CD14-positive monocyte (primary cell): ENCODE data around the gene UNC93B1. TPM values are rescaled to one million over a fixed set of nuclear protein-coding genes. Genes with fewer than 3 reads are reported as not detected.

Experiments
- DNase-seq, 3 donors: peaks; one replicate each; pipeline ENCODE4 v3.0.0-alpha.2; 2011 to 2022
- H2AFZ ChIP-seq: 2 replicates; pipeline ENCODE4 v1.6.0; 2012; ENCODE audit warnings: mild to moderate bottlenecking, low read depth, low read length, inconsistent platforms; ENCODE audit not compliant: insufficient read depth, poor library complexity, severe bottlenecking
- H3K27ac ChIP-seq, 2 donors: 1 replicate in 1 of 2; 2 replicates in 1 of 2; pipeline ENCODE4 v1.5.1; 2012 to 2013; ENCODE audit warnings: low read length in 2 of 2, control low read depth in 1 of 2, inconsistent platforms in 1 of 2, low read depth in 1 of 2, mild to moderate bottlenecking in 1 of 2
- H3K27me3 ChIP-seq, 2 donors: one replicate each; pipeline versions ENCODE4 v1.6.0 to v1.6.1; 2011 to 2013; ENCODE audit warnings: low read length in 2 of 2; ENCODE audit not compliant: control insufficient read depth in 2 of 2, insufficient read depth in 2 of 2
- H3K36me3 ChIP-seq, 2 donors: replicated peaks in 1 of 2; 1 replicate in 1 of 2; 2 replicates in 1 of 2; pipeline versions ENCODE4 v1.5.1 to v1.6.1; 2012 to 2013; ENCODE audit warnings: low read length in 2 of 2, control low read depth in 1 of 2, inconsistent platforms in 1 of 2, mild to moderate bottlenecking in 1 of 2; ENCODE audit not compliant: insufficient read depth in 2 of 2, control insufficient read depth in 1 of 2
- H3K4me1 ChIP-seq, 2 donors: 1 replicate in 1 of 2; 2 replicates in 1 of 2; pipeline versions ENCODE4 v1.5.1 to v1.6.1; 2012 to 2013; ENCODE audit warnings: low read length in 2 of 2, control low read depth in 1 of 2, inconsistent platforms in 1 of 2, mild to moderate bottlenecking in 1 of 2, moderate library complexity in 1 of 2; ENCODE audit not compliant: insufficient read depth in 2 of 2, control insufficient read depth in 1 of 2
- H3K4me2 ChIP-seq: replicated peaks from 2 replicates; pipeline ENCODE3; 2012; ENCODE audit warnings: low read length, moderate library complexity, mild to moderate bottlenecking; ENCODE audit not compliant: poor library complexity, severe bottlenecking; ENCODE audit errors: extremely low read depth
- H3K4me3 ChIP-seq, 3 experiments: fragments of 200-600 bp in 1 of 3; sonication (generic) in 1 of 3; replicated peaks in 1 of 3; 1 replicate in 2 of 3; 2 replicates in 1 of 3; pipeline ENCODE4 v1.5.1; 2011 to 2013; ENCODE audit warnings: low read length in 3 of 3, mild to moderate bottlenecking in 3 of 3, control low read depth in 2 of 3, low read depth in 2 of 3, inconsistent platforms in 1 of 3, moderate library complexity in 1 of 3
- H3K79me2 ChIP-seq: 2 replicates; pipeline ENCODE4 v1.6.0; 2012; ENCODE audit warnings: mild to moderate bottlenecking, control low read depth, inconsistent platforms, low read length, moderate library complexity; ENCODE audit not compliant: insufficient read depth
- H3K9ac ChIP-seq: 2 replicates; pipeline ENCODE4 v1.6.0; 2017; ENCODE audit warnings: low read length, mild to moderate bottlenecking; ENCODE audit not compliant: insufficient read depth, poor library complexity, severe bottlenecking
- H3K9me3 ChIP-seq, 2 donors: replicated peaks in 1 of 2; 1 replicate in 1 of 2; 2 replicates in 1 of 2; pipeline versions ENCODE4 v1.5.1 to v1.6.1; 2012 to 2013; ENCODE audit warnings: low read length in 2 of 2, control low read depth in 1 of 2; ENCODE audit not compliant: control insufficient read depth in 1 of 2, insufficient read depth in 1 of 2
- H4K20me1 ChIP-seq: 2 replicates; pipeline ENCODE4 v1.6.0; 2012; ENCODE audit warnings: mild to moderate bottlenecking, low read length, control low read depth, moderate library complexity; ENCODE audit not compliant: insufficient read depth
- H3K27ac Mint-ChIP-seq, 7 donors: one replicate each; pipeline ENCODE4 v1.8.0; 2020; ENCODE audit warnings: mild to moderate bottlenecking in 7 of 7, mixed read lengths in 7 of 7, moderate library complexity in 6 of 7, inconsistent platforms in 2 of 7
- H3K27me3 Mint-ChIP-seq, 3 donors: one replicate each; pipeline ENCODE4 v1.8.0; 2021 to 2022; ENCODE audit warnings: low read depth in 3 of 3, mild to moderate bottlenecking in 3 of 3, mixed read lengths in 3 of 3, moderate library complexity in 3 of 3, inconsistent platforms in 1 of 3
- H3K36me3 Mint-ChIP-seq, 2 donors: one replicate each; pipeline ENCODE4 v1.8.0; 2020; ENCODE audit warnings: mixed read lengths in 2 of 2, inconsistent platforms in 1 of 2, mild to moderate bottlenecking in 1 of 2
- H3K4me1 Mint-ChIP-seq: one replicate; pipeline ENCODE4 v1.8.0; 2020; ENCODE audit warnings: mild to moderate bottlenecking, mixed read lengths
- H3K4me3 Mint-ChIP-seq, 2 donors: one replicate each; pipeline ENCODE4 v1.8.0; 2020; ENCODE audit warnings: mild to moderate bottlenecking in 2 of 2, mixed read lengths in 2 of 2, moderate library complexity in 1 of 2
- H3K9me3 Mint-ChIP-seq, 7 donors: one replicate each; pipeline ENCODE4 v1.8.0; 2020 to 2022; ENCODE audit warnings: mixed read lengths in 7 of 7, mild to moderate bottlenecking in 6 of 7, moderate library complexity in 6 of 7, inconsistent platforms in 2 of 7
- WGBS: methylation state at CpG from one replicate; pipeline ENCODE4 v1.1.5; 2013; ENCODE audit warnings: missing lambda C conversion rate; ENCODE audit not compliant: insufficient coverage; 5-methylcytosine and 5-hydroxymethylcytosine counted together
- intact Hi-C, 2 donors: fragments of 100-400 bp; cut with micrococcal nuclease; formaldehyde crosslinking; loops; one replicate each; pipeline versions ENCODE4 v1.15.0 to v1.15.1; 2023
- polyA plus RNA-seq, 3 donors: library from polyadenylated mRNA; depleted of rRNA in 1 of 3; unstranded in 2 of 3; stranded (reverse) in 1 of 3; fragments of 300-500 nt in 2 of 3; fragments of >200 nt in 1 of 3; fragmentation: Illumina TruSeq in 2 of 3; gene quantifications; 1 replicate in 2 of 3; 2 replicates in 1 of 3; pipeline ENCODE4 v1.2.3, GENCODE V29; 2012 to 2021
- TF ChIP-seq, protein P1 (sequence below): fragments of 200-600 bp; IDR thresholded peaks from one replicate; pipeline ENCODE4 v1.8.0; 2022; ENCODE audit warnings: antibody characterized with exemption, mild to moderate bottlenecking

UNC93B1 gene
- polyA plus RNA-seq, 3 donors = 185 to 301 (median 220) TPM

DNA sequence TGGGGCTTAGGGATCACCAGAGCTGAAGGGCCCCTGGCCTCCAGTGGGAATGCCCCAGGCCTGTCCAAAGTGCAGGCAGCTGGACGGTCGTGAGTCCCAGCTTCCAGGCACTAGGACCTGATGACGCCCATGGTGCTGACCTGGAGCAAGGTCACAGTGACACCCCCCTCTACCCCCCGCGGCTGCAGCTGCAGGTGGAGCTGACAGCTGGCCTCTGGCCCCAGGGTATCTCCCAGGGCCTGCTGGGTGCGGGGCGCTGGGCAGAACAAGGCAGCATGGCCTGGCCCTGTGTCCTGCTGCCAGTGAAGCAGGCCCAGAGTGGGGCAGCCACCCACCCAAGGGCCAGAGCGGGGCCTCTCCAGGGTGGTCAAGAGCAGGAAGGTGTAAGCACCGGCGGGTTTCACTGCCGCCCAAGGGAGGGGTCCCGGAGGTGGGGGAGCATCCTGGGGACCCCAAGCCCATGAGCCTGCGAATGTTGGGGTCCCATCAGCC is 34.4 kb upstream of the UNC93B1 start:
- peaks cover 15 to 37% of the 10 kb centered on the region in 2 donors for H3K36me3 Mint-ChIP-seq

DNA sequence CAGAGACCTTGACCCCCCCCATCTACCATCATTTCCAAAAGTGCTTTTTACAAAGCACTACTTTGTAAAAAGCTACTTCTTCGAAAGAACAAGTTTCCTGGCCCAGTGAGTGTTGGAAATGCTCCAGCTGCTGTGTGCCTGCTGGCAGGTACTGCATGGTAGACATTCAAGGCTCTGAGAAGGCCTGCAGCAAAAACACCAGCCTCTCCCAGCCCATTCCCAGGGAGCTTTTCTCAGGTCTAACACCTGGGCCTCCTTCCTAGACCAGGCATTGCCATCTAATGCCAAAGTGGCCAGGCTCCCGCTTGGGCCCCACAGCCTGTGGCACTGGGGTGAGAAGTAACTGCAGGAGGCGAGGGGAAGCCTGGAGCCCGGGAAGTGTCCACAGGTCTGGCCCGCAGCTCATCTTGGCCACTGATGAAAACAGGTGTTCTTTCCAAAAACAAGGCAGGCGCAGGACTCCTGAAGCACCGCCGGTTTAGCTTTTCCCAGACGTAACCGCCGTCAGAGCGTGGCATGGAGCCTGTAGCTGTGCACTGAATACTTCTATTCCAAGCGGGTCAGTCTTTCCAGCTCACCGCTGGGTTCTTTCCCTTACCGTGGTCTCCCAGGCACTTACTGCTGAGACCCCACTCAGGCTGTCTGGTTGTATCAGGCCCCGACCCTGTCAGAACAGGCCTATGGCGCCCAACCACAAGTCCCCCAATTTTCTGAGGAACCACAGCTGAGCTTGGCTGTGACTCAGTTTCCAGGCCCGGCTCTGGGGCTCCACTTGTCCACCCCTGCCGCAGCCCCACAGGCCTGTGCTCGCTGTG is 33.7 kb upstream of the UNC93B1 start:
- Mint-ChIP-seq H3K27me3 (peaks cover 0 to 3% (median 0%) of the 10 kb centered on the region in 3 donors), H3K4me1 (peaks cover 38% of the 10 kb centered on the region), H3K4me3 (peak overlapping the region; percentile 60 to 68), H3K9me3 (no peaks in the 10 kb centered on the region), H3K36me3 (peaks cover 15 to 38% of the 10 kb centered on the region in 2 donors), H3K27ac (peak overlapping the region; percentile 98 to 100 (median 99))
- 86% methylated on average over 17 of the region's 20 CpGs for WGBS
- no peak for DNase-seq
- Histone ChIP-seq H3K9ac (peak overlapping the region; percentile 92), H3K4me1 (peaks cover 51 to 73% of the 10 kb centered on the region in 2 donors), H3K9me3 (no peaks in the 10 kb centered on the region), H3K4me3 (peak overlapping the region in 1 of 3 experiments; percentile 96), H2AFZ (no peak overlapping the region), H4K20me1 (peaks cover 35% of the 10 kb centered on the region), H3K79me2 (peaks cover 64% of the 10 kb centered on the region), H3K27me3 (no peaks in the 10 kb centered on the region), H3K4me2 (peak overlapping the region; percentile 97), H3K27ac (peak overlapping the region; percentile 98 to 99), H3K36me3 (peaks cover 27 to 35% of the 10 kb centered on the region in 2 donors)
- intact Hi-C loops = loop anchor here in 1 of 2 donors (2.0 to 5.0 kb wide), 4 partner anchors 27 to 235 kb away; partner anchors contain the start of genes ALDH3B1, C11orf24, CHKA and UNC93B1
- TF ChIP-seq, protein P1, sequence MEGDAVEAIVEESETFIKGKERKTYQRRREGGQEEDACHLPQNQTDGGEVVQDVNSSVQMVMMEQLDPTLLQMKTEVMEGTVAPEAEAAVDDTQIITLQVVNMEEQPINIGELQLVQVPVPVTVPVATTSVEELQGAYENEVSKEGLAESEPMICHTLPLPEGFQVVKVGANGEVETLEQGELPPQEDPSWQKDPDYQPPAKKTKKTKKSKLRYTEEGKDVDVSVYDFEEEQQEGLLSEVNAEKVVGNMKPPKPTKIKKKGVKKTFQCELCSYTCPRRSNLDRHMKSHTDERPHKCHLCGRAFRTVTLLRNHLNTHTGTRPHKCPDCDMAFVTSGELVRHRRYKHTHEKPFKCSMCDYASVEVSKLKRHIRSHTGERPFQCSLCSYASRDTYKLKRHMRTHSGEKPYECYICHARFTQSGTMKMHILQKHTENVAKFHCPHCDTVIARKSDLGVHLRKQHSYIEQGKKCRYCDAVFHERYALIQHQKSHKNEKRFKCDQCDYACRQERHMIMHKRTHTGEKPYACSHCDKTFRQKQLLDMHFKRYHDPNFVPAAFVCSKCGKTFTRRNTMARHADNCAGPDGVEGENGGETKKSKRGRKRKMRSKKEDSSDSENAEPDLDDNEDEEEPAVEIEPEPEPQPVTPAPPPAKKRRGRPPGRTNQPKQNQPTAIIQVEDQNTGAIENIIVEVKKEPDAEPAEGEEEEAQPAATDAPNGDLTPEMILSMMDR = no peak

More for the DNA sequence above, 34.4 kb upstream of the UNC93B1 start:
- peak overlapping the region; percentile 98 to 99 for H3K27ac ChIP-seq
- Mint-ChIP-seq H3K27ac (peak overlapping the region; percentile 98 to 100 (median 99)), H3K4me1 (peaks cover 38% of the 10 kb centered on the region), H3K27me3 (peaks cover 0 to 3% (median 0%) of the 10 kb centered on the region in 3 donors), H3K4me3 (peak overlapping the region; percentile 89 to 95), H3K9me3 (no peaks in the 10 kb centered on the region)
- DNase-seq = no peak
- H3K9me3 ChIP-seq = no peaks in the 10 kb centered on the region
- peaks cover 41% of the 10 kb centered on the region for H4K20me1 ChIP-seq
- 67% methylated on average over 13 of the region's 13 CpGs for WGBS
- H3K79me2 ChIP-seq = peaks cover 68% of the 10 kb centered on the region
- no peak overlapping the region for H2AFZ ChIP-seq
- peak overlapping the region; percentile 92 for H3K9ac ChIP-seq
- peaks cover 31 to 35% of the 10 kb centered on the region in 2 donors for H3K36me3 ChIP-seq
- peak overlapping the region; percentile 84 to 96 (median 91) for H3K4me3 ChIP-seq
- peak overlapping the region; percentile 97 for H3K4me2 ChIP-seq
- H3K4me1 ChIP-seq = peaks cover 51 to 73% of the 10 kb centered on the region in 2 donors
- H3K27me3 ChIP-seq = no peaks in the 10 kb centered on the region
- TF ChIP-seq, protein P1 = no peak
- intact Hi-C loops = loop anchor here in 1 of 2 donors (5.0 kb wide), 3 partner anchors 36 to 234 kb away; partner anchors contain the start of genes C11orf24, CHKA and UNC93B1
